CD4-positive, alpha-beta T cell (primary cell): Measurements from ENCODE around the gene TBL2. TPM values are rescaled to one million over a fixed set of nuclear protein-coding genes. Genes with fewer than 3 reads are reported as not detected.
"Not testable (repeated sequence)": the region's sequence is repeated elsewhere in the genome, so short reads cannot be mapped to it uniquely, and the experiment has no call there.

Experiments
- ATAC-seq: fragments of 200-7000 bp; cut with Tn5 transposase; one replicate; pipeline ENCODE4 v1.10.0; 2022; ENCODE audit warnings: mild to moderate bottlenecking; ENCODE audit not compliant: poor library complexity
- CTCF ChIA-PET: fragments of 350-600 bp; sonication (Branson Sonifier 250); formaldehyde crosslinking; loops from one replicate; lab custom pipeline; 2021; ENCODE audit warnings: antibody characterized with exemption, inconsistent platforms; lab: Charles Lee
- POLR2A ChIA-PET: fragments of 350-600 bp; sonication (Branson Sonifier 250); formaldehyde crosslinking; loops from one replicate; lab custom pipeline; 2021; ENCODE audit warnings: antibody characterized with exemption, inconsistent platforms; lab: Charles Lee
- DNase-seq, 14 experiments: peaks; one replicate each; pipeline ENCODE4 v3.0.0-alpha.2; 2013 to 2020; ENCODE audit warnings: mixed read lengths in 2 of 14
- H3K27ac ChIP-seq, 2 donors: one replicate each; pipeline versions ENCODE4 v1.5.1 to v1.7.0; 2013; ENCODE audit warnings: low read length in 2 of 2, low read depth in 1 of 2, mild to moderate bottlenecking in 1 of 2
- H3K27me3 ChIP-seq, 2 experiments: 1 replicate in 1 of 2; 2 replicates in 1 of 2; pipeline versions ENCODE4 v1.6.1 to v1.7.0; 2013; ENCODE audit warnings: low read length in 2 of 2, control low read depth in 1 of 2, mild to moderate bottlenecking in 1 of 2, moderate library complexity in 1 of 2; ENCODE audit not compliant: insufficient read depth in 2 of 2, control insufficient read depth in 1 of 2
- H3K36me3 ChIP-seq: one replicate; pipeline ENCODE4 v1.6.1; 2013; ENCODE audit warnings: low read length, control low read depth; ENCODE audit not compliant: insufficient read depth
- H3K4me1 ChIP-seq: one replicate; pipeline ENCODE4 v1.6.1; 2013; ENCODE audit warnings: low read length, control low read depth; ENCODE audit not compliant: insufficient read depth
- H3K4me3 ChIP-seq: one replicate; pipeline ENCODE4 v1.5.1; 2013; ENCODE audit warnings: mild to moderate bottlenecking, low read length, moderate library complexity
- H3K9me3 ChIP-seq, 2 experiments: 1 replicate in 1 of 2; 2 replicates in 1 of 2; pipeline versions ENCODE4 v1.6.1 to v1.7.0; 2013; ENCODE audit warnings: low read length in 2 of 2, mild to moderate bottlenecking in 2 of 2, control low read depth in 1 of 2, moderate library complexity in 1 of 2; ENCODE audit not compliant: control insufficient read depth in 1 of 2, insufficient read depth in 1 of 2
- H3K27ac Mint-ChIP-seq: one replicate; pipeline ENCODE4 v1.8.0; 2020; ENCODE audit warnings: mixed read lengths
- H3K27me3 Mint-ChIP-seq: one replicate; pipeline ENCODE4 v1.8.0; 2021; ENCODE audit warnings: mixed read lengths
- H3K36me3 Mint-ChIP-seq: one replicate; pipeline ENCODE4 v1.8.0; 2021; ENCODE audit warnings: low read depth, mixed read lengths
- H3K4me1 Mint-ChIP-seq: one replicate; pipeline ENCODE4 v1.8.0; 2021; ENCODE audit warnings: low read depth, mixed read lengths
- H3K4me3 Mint-ChIP-seq: one replicate; pipeline ENCODE4 v1.8.0; 2020; ENCODE audit warnings: mild to moderate bottlenecking, mixed read lengths
- H3K9me3 Mint-ChIP-seq: one replicate; pipeline ENCODE4 v1.8.0; 2020; ENCODE audit warnings: mixed read lengths
- CTCF ChIP-seq: fragments of 200-600 bp; IDR thresholded peaks from one replicate; pipeline ENCODE4 v1.8.0; 2022; ENCODE audit warnings: antibody characterized with exemption, mild to moderate bottlenecking
- intact Hi-C, 2 experiments: fragments of 100-400 bp; cut with DNase I in 1 of 2; cut with micrococcal nuclease in 1 of 2; formaldehyde crosslinking; loops; one replicate each; pipeline versions ENCODE4 v1.15.1 to v1.9.0; 2023 to 2025; cut with DNase I, micrococcal nuclease
- total RNA-seq, 174 experiments: library from RNA in 2 of 174; stranded (reverse) in 2 of 174; gene quantifications; one replicate each; pipeline ENCODE4 v1.2.3 and lab custom pipeline; 2021 to 2026

Gene TBL2
- total RNA-seq, 2 experiments from 2014 or later: 25.2 to 27.2 TPM

GRCh38 chr7:73541722-73542121 is 36.7 kb downstream of the TBL2 start:
- no peak overlapping the region for H3K27ac ChIP-seq
- H3K27ac Mint-ChIP-seq: no peak overlapping the region
- no peak overlapping the region for H3K4me3 Mint-ChIP-seq
- H3K4me3 ChIP-seq: no peak overlapping the region
- H3K36me3 ChIP-seq: peaks cover 71% of the 10 kb centered on the region
- ChIA-PET CTCF (no interaction called here), POLR2A (no interaction called here)
- H3K27me3 ChIP-seq: no peaks in the 10 kb centered on the region
- ATAC-seq (no peak), DNase-seq (no peak)
- intact Hi-C loops: no loop called here
- no peaks in the 10 kb centered on the region for H3K4me1 ChIP-seq
- no peaks in the 10 kb centered on the region for H3K27me3 Mint-ChIP-seq
- no peak for TF ChIP-seq CTCF
- peaks cover 87% of the 10 kb centered on the region for H3K36me3 Mint-ChIP-seq
- no peaks in the 10 kb centered on the region for H3K9me3 ChIP-seq
- H3K4me1 Mint-ChIP-seq: peaks cover 13% of the 10 kb centered on the region
- H3K9me3 Mint-ChIP-seq: no peaks in the 10 kb centered on the region

- POLR2A ChIA-PET: interaction anchor here (1.4 kb wide), 2 partner anchors 17 to 18 kb away, joined by 4 to 5 read pairs; partner anchors contain the start of genes BAZ1B and BCL7B
- CTCF ChIA-PET: no interaction called here
Observed at GRCh38 chr7:73539709-73540108, 38.7 kb downstream of the TBL2 start.

GRCh38 chr7:73538510-73538909 is 39.9 kb downstream of the TBL2 start:
- H3K4me3 Mint-ChIP-seq, H3K4me3 ChIP-seq, H3K27me3 ChIP-seq, H3K9me3 Mint-ChIP-seq, intact Hi-C loops, DNase-seq, CTCF ChIA-PET, ATAC-seq, H3K27ac ChIP-seq, H3K4me1 Mint-ChIP-seq, H3K9me3 ChIP-seq, H3K27ac Mint-ChIP-seq, H3K4me1 ChIP-seq, H3K27me3 Mint-ChIP-seq: not testable (repeated sequence)
- H3K36me3 Mint-ChIP-seq: peaks cover 78% of the 10 kb centered on the region
- POLR2A ChIA-PET: interaction anchor here (1.1 to 1.4 kb wide), 3 partner anchors 16 to 18 kb away, joined by 4 to 5 read pairs (median 5); partner anchors contain the start of genes BAZ1B and BCL7B
- peaks cover 68% of the 10 kb centered on the region for H3K36me3 ChIP-seq

More at GRCh38 chr7:73539709-73540108, 38.7 kb downstream of the TBL2 start:
- H3K27me3 Mint-ChIP-seq: no peaks in the 10 kb centered on the region
- no peak overlapping the region for H3K4me3 ChIP-seq
- ATAC-seq (no peak), DNase-seq (no peak)
- no peak overlapping the region for H3K4me3 Mint-ChIP-seq
- H3K36me3 Mint-ChIP-seq: peaks cover 85% of the 10 kb centered on the region
- H3K4me1 Mint-ChIP-seq: peaks cover 5% of the 10 kb centered on the region
- H3K27ac Mint-ChIP-seq: no peak overlapping the region
- no peaks in the 10 kb centered on the region for H3K4me1 ChIP-seq
- no peaks in the 10 kb centered on the region for H3K9me3 ChIP-seq
- peaks cover 75% of the 10 kb centered on the region for H3K36me3 ChIP-seq
- H3K27me3 ChIP-seq: no peaks in the 10 kb centered on the region
- H3K9me3 Mint-ChIP-seq: no peaks in the 10 kb centered on the region
- TF ChIP-seq CTCF: no peak
- intact Hi-C loops: no loop called here
- no peak overlapping the region for H3K27ac ChIP-seq

- CTCF ChIA-PET: no interaction called here
- Mint-ChIP-seq H3K27me3 (no peaks in the 10 kb centered on the region), H3K27ac (no peak overlapping the region), H3K36me3 (peaks cover 63% of the 10 kb centered on the region), H3K4me3 (no peak overlapping the region), H3K9me3 (no peaks in the 10 kb centered on the region), H3K4me1 (no peaks in the 10 kb centered on the region)
- intact Hi-C loops: no loop called here
- Histone ChIP-seq H3K36me3 (peaks cover 53% of the 10 kb centered on the region), H3K4me3 (no peak overlapping the region), H3K27ac (no peak overlapping the region), H3K9me3 (no peaks in the 10 kb centered on the region), H3K27me3 (no peaks in the 10 kb centered on the region), H3K4me1 (no peaks in the 10 kb centered on the region)
- ATAC-seq (no peak), DNase-seq (no peak)
- POLR2A ChIA-PET: interaction anchor here (2.3 kb wide), 1 partner anchor 15 kb away, joined by 7 read pairs; the partner anchor contains the start of gene BAZ1B
- no peak for TF ChIP-seq CTCF
Observed at GRCh38 chr7:73537051-73537450, 41.3 kb downstream of the TBL2 start.
